Heart right ventricle (tissue), 16 donors: ENCODE results near the gene SALL1. TPM values are rescaled to one million over a fixed set of nuclear protein-coding genes. Genes with fewer than 3 reads are reported as not detected.

Source experiments
- ATAC-seq, 8 donors: fragments of 200-7000 bp; cut with Tn5 transposase; one replicate each; pipeline ENCODE4 v1.9.1; 2020; ENCODE audit warnings: mild to moderate bottlenecking in 8 of 8, moderate library complexity in 8 of 8, moderate number of reproducible peaks in 1 of 8
- DNase-seq, 2 donors: peaks; one replicate each; pipeline ENCODE4 v3.0.0-alpha.2; 2020
- H3K27ac ChIP-seq, 10 donors: fragments of 200-600 bp; sonication (generic) in 2 of 10; one replicate each; pipeline versions ENCODE4 v1.5.0 to v1.8.0; 2020 to 2022; ENCODE audit warnings: mild to moderate bottlenecking in 3 of 10
- H3K27me3 ChIP-seq, 7 donors: fragments of 200-600 bp; one replicate each; pipeline ENCODE4 v1.8.0; 2021 to 2022; ENCODE audit warnings: mild to moderate bottlenecking in 2 of 7
- H3K36me3 ChIP-seq, 9 donors: fragments of 200-600 bp; sonication (generic) in 1 of 9; one replicate each; pipeline versions ENCODE4 v1.5.0 to v1.8.0; 2020 to 2022; ENCODE audit warnings: mild to moderate bottlenecking in 2 of 9
- H3K4me1 ChIP-seq, 9 donors: fragments of 200-600 bp; sonication (generic) in 1 of 9; one replicate each; pipeline versions ENCODE4 v1.5.0 to v1.8.0; 2020 to 2022; ENCODE audit warnings: mild to moderate bottlenecking in 4 of 9
- H3K4me3 ChIP-seq, 10 donors: fragments of 200-600 bp; sonication (generic) in 2 of 10; one replicate each; pipeline versions ENCODE4 v1.5.0 to v1.8.0; 2020 to 2022; ENCODE audit warnings: mild to moderate bottlenecking in 7 of 10, moderate library complexity in 2 of 10
- H3K9me3 ChIP-seq, 11 donors: fragments of 200-600 bp in 10 of 11; sonication (generic) in 2 of 11; one replicate each; pipeline versions ENCODE4 v1.5.0 to v1.8.0; 2013 to 2022; ENCODE audit warnings: mild to moderate bottlenecking in 2 of 11, control low read depth in 1 of 11, moderate library complexity in 1 of 11
- CTCF ChIP-seq, 9 donors: fragments of 200-600 bp; sonication (generic) in 2 of 9; IDR thresholded peaks; one replicate each; pipeline versions ENCODE4 v1.5.0 to v1.8.0; 2021 to 2022; ENCODE audit warnings: antibody characterized with exemption in 9 of 9, mild to moderate bottlenecking in 5 of 9, moderate library complexity in 1 of 9
- WGBS, 2 donors: extraction: QIAGEN DNeasy Blood & Tissue Kit; methylation state at CpG; one replicate each; pipeline ENCODE4 v1.1.7; 2013; ENCODE audit warnings: inconsistent platforms in 1 of 2; 5-methylcytosine and 5-hydroxymethylcytosine counted together
- intact Hi-C, 10 donors: fragments of 100-400 bp; cut with DNase I; formaldehyde crosslinking; loops; one replicate each; pipeline versions ENCODE4 v1.11.1 to v1.14.2; 2022
- polyA plus RNA-seq, 2 donors: library from polyadenylated mRNA; stranded (reverse); fragments of 200-250 nt; gene quantifications; one replicate each; pipeline ENCODE4 v1.2.3, GENCODE V29; 2013
- total RNA-seq, 10 donors: library from RNA; stranded (reverse); fragmentation: NEBNext Ultra II Directional in 3 of 10; extraction: Animal tissue kit (Norgen Biotek cat#: 25700) in 3 of 10; gene quantifications; one replicate each; pipeline versions ENCODE4 v1.2.1 to v1.2.4, GENCODE V29; 2021 to 2023
- donor health status: Arrhythmogenic right ventricular cardiomyopathy.
- donor health status: ischemic (EF 13 %, LVEDD 7.1; RV severe dilation, severe dysfunction).
- donor health status: healthy with polysubstance abuse.
- donor health status: DM: no; HTN: yes; CAD: no.
- donor health status: DM: no; HTN: no; CAD: no.
- donor health status: ischemic (EF 25% LVEDD 6.9; RV normal size, moderate dysfunction).
- donor health status: ischemic (EF 25% LVEDD 5.7; RV mildly dilated, moderate dysfunction).
- donor health status: healthy.
- donor health status: DM: yes; HTN: yes; CAD: no.
- donor health status: Ischemic cardiomyopathy.
- donor health status: ischemic (EF 35%, LVEDD 5.7; RV mildly dilated, moderate dysfunction).
- donor health status: nonischemic (EF 11% LVEDD 7.7; RV severe dilation, severe dysfunction).
- donor health status: DM: yes; HTN: yes; CAD: no.
- donor health status: PGD.
- donor health status: ischemic (EF 29% LVEDD 5.4; RV normal size, mild dysfunction).
- donor health status: nonischemic (EF 23%, LVEDD 6.1; RV moderate dilation, normal function).

Gene SALL1
- total and polyA plus RNA-seq, 12 donors: 0.05 to 2.0 (median 0.32) TPM; not detected in 1

- no peak for TF ChIP-seq CTCF (IDR thresholded peaks at IDR 0.05)
- peaks cover 0 to 34% (median 13%) of the 10 kb centered on the region in 7 donors for H3K27me3 ChIP-seq
- no peaks in the 10 kb centered on the region for H3K36me3 ChIP-seq
- ATAC-seq: no peak
- H3K4me3 ChIP-seq: no peak overlapping the region
- no peak overlapping the region for H3K27ac ChIP-seq
- 55 to 58% methylated on average over 16 of the region's 16 CpGs for WGBS, 2 donors
- H3K4me1 ChIP-seq: no peaks in the 10 kb centered on the region
- no peak for DNase-seq
- H3K9me3 ChIP-seq: peaks cover 0 to 15% (median 0%) of the 10 kb centered on the region in 11 donors
- intact Hi-C loops: no loop called here
Observed at GRCh38 chr16:51095890-51096626, 55.0 kb downstream of the SALL1 start.

- no peak overlapping the region for H3K27ac ChIP-seq
- DNase-seq: no peak
- no peak overlapping the region for H3K4me3 ChIP-seq
- no peak for ATAC-seq
- H3K27me3 ChIP-seq: peaks cover 0 to 34% (median 13%) of the 10 kb centered on the region in 7 donors
- H3K36me3 ChIP-seq: no peaks in the 10 kb centered on the region
- H3K4me1 ChIP-seq: no peaks in the 10 kb centered on the region
- 44 to 47% methylated on average over 20 of the region's 20 CpGs for WGBS, 2 donors
- intact Hi-C loops: no loop called here
- peaks cover 0 to 16% (median 0%) of the 10 kb centered on the region in 11 donors for H3K9me3 ChIP-seq
- no peak for TF ChIP-seq CTCF (IDR thresholded peaks at IDR 0.05)
Observed at GRCh38 chr16:51095084-51095881, 55.8 kb downstream of the SALL1 start.

- no peak for ATAC-seq
- intact Hi-C loops: no loop called here
Observed at GRCh38 chr16:51093726-51094280, 57.3 kb downstream of the SALL1 start.

More at GRCh38 chr16:51093726-51094280, 57.3 kb downstream of the SALL1 start:
- Histone ChIP-seq H3K9me3 (peaks cover 0 to 16% (median 0%) of the 10 kb centered on the region in 11 donors), H3K4me1 (no peaks in the 10 kb centered on the region), H3K4me3 (no peak overlapping the region), H3K27me3 (peaks cover 0 to 30% (median 10%) of the 10 kb centered on the region in 7 donors), H3K36me3 (no peaks in the 10 kb centered on the region), H3K27ac (no peak overlapping the region)
- 44 to 62% methylated on average over 5 of the region's 5 CpGs for WGBS, 2 donors
- DNase-seq: no peak
- no peak for TF ChIP-seq CTCF (IDR thresholded peaks at IDR 0.05)
